IMR-90 (cell line): ENCODE measurements around the gene MT1X. TPM values are rescaled to one million over a fixed set of nuclear protein-coding genes. Genes with fewer than 3 reads are reported as not detected.

Experiments
- ATAC-seq: fragments of 200-7000 bp; cut with Tn5 transposase; 2 replicates; pipeline ENCODE4 v1.9.1; 2020; ENCODE audit warnings: low read depth, mild to moderate bottlenecking, moderate library complexity
- BruUV-seq: library from RNA; stranded (reverse); fragments of 400-500 nt; replicated peaks from 2 replicates; lab custom pipeline; 2021; lab: Mats Ljungman, UMichigan
- CTCF ChIA-PET: fragments of 300-600 bp; formaldehyde crosslinking; extraction: SDS; loops from one replicate; lab custom pipeline; 2021; ENCODE audit warnings: antibody characterized with exemption; lab: Yijun Ruan, JAX
- POLR2A ChIA-PET: fragments of 300-600 bp; sonication (Branson Sonifier 250); formaldehyde crosslinking; loops from one replicate; lab custom pipeline; 2022; ENCODE audit warnings: antibody characterized with exemption; ENCODE audit not compliant: unreplicated experiment; lab: Charles Lee
- DNase-seq: peaks from one replicate; pipeline ENCODE4 v3.0.0; 2013
- H2AFZ ChIP-seq: replicated peaks from 2 replicates; pipeline ENCODE3; 2013; ENCODE audit warnings: low read length, mild to moderate bottlenecking; ENCODE audit not compliant: poor library complexity
- H2AK5ac ChIP-seq: 2 replicates; pipeline ENCODE4 v1.6.1; 2013; ENCODE audit warnings: low read depth, low read length, inconsistent platforms
- H2AK9ac ChIP-seq: replicated peaks from 2 replicates; pipeline ENCODE3; 2013; ENCODE audit warnings: mild to moderate bottlenecking, low read depth, low read length, moderate library complexity; ENCODE audit not compliant: poor library complexity
- H2BK120ac ChIP-seq: 2 replicates; pipeline ENCODE4 v1.6.1; 2013; ENCODE audit warnings: low read depth, low read length, inconsistent platforms
- H2BK15ac ChIP-seq: 3 replicates; pipeline ENCODE4 v1.6.1; 2013; ENCODE audit warnings: low read depth, low read length, inconsistent platforms
- H2BK20ac ChIP-seq: 2 replicates; pipeline ENCODE4 v1.6.1; 2013; ENCODE audit warnings: low read depth, mild to moderate bottlenecking, inconsistent platforms, low read length, moderate library complexity
- H2BK5ac ChIP-seq: 2 replicates; pipeline ENCODE4 v1.6.1; 2013; ENCODE audit warnings: mild to moderate bottlenecking, low read depth, low read length, inconsistent platforms; ENCODE audit not compliant: poor library complexity, severe bottlenecking
- H3K14ac ChIP-seq: replicated peaks from 2 replicates; pipeline ENCODE4 v1.6.1; 2013; ENCODE audit warnings: low read depth, low read length, inconsistent platforms
- H3K18ac ChIP-seq: 2 replicates; pipeline ENCODE4 v1.6.1; 2013; ENCODE audit warnings: low read depth, low read length, control low read depth
- H3K23ac ChIP-seq: 2 replicates; pipeline ENCODE4 v1.6.1; 2013; ENCODE audit warnings: low read depth, low read length, inconsistent platforms
- H3K27ac ChIP-seq: 2 replicates; pipeline ENCODE4 v1.5.1; 2013; ENCODE audit warnings: mild to moderate bottlenecking, control low read depth, low read length; ENCODE audit not compliant: insufficient read depth
- H3K27me3 ChIP-seq: 2 replicates; pipeline ENCODE4 v1.6.1; 2013; ENCODE audit warnings: low read length; ENCODE audit not compliant: control insufficient read depth, insufficient read depth
- H3K36me3 ChIP-seq: 2 replicates; pipeline ENCODE4 v1.6.1; 2013; ENCODE audit warnings: low read length, mixed read lengths; ENCODE audit not compliant: control insufficient read depth, insufficient read depth
- H3K4ac ChIP-seq: 2 replicates; pipeline ENCODE4 v1.6.1; 2013; ENCODE audit warnings: low read depth, low read length, inconsistent platforms
- H3K4me1 ChIP-seq: 2 replicates; pipeline ENCODE4 v1.6.1; 2013; ENCODE audit warnings: low read length, mixed read lengths; ENCODE audit not compliant: control insufficient read depth, insufficient read depth
- H3K4me2 ChIP-seq: 2 replicates; pipeline ENCODE4 v1.6.1; 2013; ENCODE audit warnings: low read depth, mild to moderate bottlenecking, control low read depth, low read length, moderate library complexity
- H3K4me3 ChIP-seq: 2 replicates; pipeline ENCODE4 v1.5.1; 2013; ENCODE audit warnings: low read depth, mild to moderate bottlenecking, control low read depth, low read length, moderate library complexity; ENCODE audit not compliant: insufficient read depth
- H3K56ac ChIP-seq: 2 replicates; pipeline ENCODE4 v1.6.1; 2013; ENCODE audit warnings: low read length, inconsistent platforms; ENCODE audit not compliant: insufficient read depth; ENCODE audit errors: extremely low read depth
- H3K79me1 ChIP-seq, 2 experiments: 2 replicates each; pipeline ENCODE4 v1.6.1; 2013; ENCODE audit warnings: low read length in 2 of 2, inconsistent platforms in 1 of 2, low read depth in 1 of 2
- H3K9ac ChIP-seq: 2 replicates; pipeline ENCODE4 v1.6.1; 2013; ENCODE audit warnings: low read depth, low read length, control low read depth
- H3K9me1 ChIP-seq: 2 replicates; pipeline ENCODE4 v1.6.1; 2013; ENCODE audit warnings: low read length, inconsistent platforms; ENCODE audit not compliant: insufficient read depth
- H3K9me3 ChIP-seq: 2 replicates; pipeline ENCODE4 v1.6.1; 2013; ENCODE audit warnings: low read length; ENCODE audit not compliant: control insufficient read depth, insufficient read depth
- H4K20me1 ChIP-seq: 2 replicates; pipeline ENCODE4 v1.6.1; 2013; ENCODE audit warnings: low read length, inconsistent platforms; ENCODE audit not compliant: insufficient read depth
- H4K5ac ChIP-seq: 2 replicates; pipeline ENCODE4 v1.6.1; 2013; ENCODE audit warnings: mild to moderate bottlenecking, low read depth, low read length, control low read depth
- H4K8ac ChIP-seq, 2 experiments: 2 replicates each; pipeline ENCODE4 v1.6.1; 2013; ENCODE audit warnings: low read depth in 2 of 2, low read length in 2 of 2, control low read depth in 1 of 2, inconsistent platforms in 1 of 2
- H4K91ac ChIP-seq: 2 replicates; pipeline ENCODE4 v1.6.1; 2013; ENCODE audit warnings: low read depth, low read length, inconsistent platforms; ENCODE audit not compliant: insufficient read depth
- CEBPB ChIP-seq: IDR thresholded peaks from 2 replicates; pipeline ENCODE4 v1.6.1; 2012; ENCODE audit warnings: low read depth, low read length, improper control_type of control experiment
- CHD1 ChIP-seq: IDR thresholded peaks from 2 replicates; pipeline ENCODE4 v1.6.1; 2012; ENCODE audit warnings: low read depth, low read length, improper control_type of control experiment
- CTCF ChIP-seq: conservative IDR thresholded peaks from 2 replicates; pipeline ENCODE4 v1.5.1; 2012; ENCODE audit warnings: mild to moderate bottlenecking, low read depth, low read length, improper control_type of control experiment
- ELK1 ChIP-seq: fragments of 150-350 bp; IDR thresholded peaks from 2 replicates; pipeline ENCODE4 v1.6.1; 2016; ENCODE audit warnings: low read depth, mild to moderate bottlenecking, low read length, moderate library complexity, borderline replicate concordance
- FOS ChIP-seq: fragments of 150-350 bp; IDR thresholded peaks from 2 replicates; pipeline ENCODE4 v1.6.1; 2016; ENCODE audit warnings: low read depth, low read length
- MAFK ChIP-seq: IDR thresholded peaks from 2 replicates; pipeline ENCODE4 v1.6.1; 2012; ENCODE audit warnings: low read depth, low read length, improper control_type of control experiment
- MAZ ChIP-seq: IDR thresholded peaks from 2 replicates; pipeline ENCODE4 v1.6.1; 2012; ENCODE audit warnings: low read depth, mild to moderate bottlenecking, low read length, improper control_type of control experiment, moderate library complexity, borderline replicate concordance
- MXI1 ChIP-seq: IDR thresholded peaks from 2 replicates; pipeline ENCODE4 v1.6.1; 2012; ENCODE audit warnings: low read depth, mild to moderate bottlenecking, low read length, moderate library complexity, borderline replicate concordance
- NFE2L2 ChIP-seq: fragments of 150-350 bp; IDR thresholded peaks from 2 replicates; pipeline ENCODE4 v1.6.1; 2016; ENCODE audit warnings: low read depth, mild to moderate bottlenecking, low read length
- POLR2A ChIP-seq: IDR thresholded peaks from 2 replicates; pipeline ENCODE4 v1.6.1; 2012; ENCODE audit warnings: mild to moderate bottlenecking, low read depth, low read length
- RAD21 ChIP-seq: IDR thresholded peaks from 2 replicates; pipeline ENCODE4 v1.6.1; 2012; ENCODE audit warnings: low read length, improper control_type of control experiment
- RCOR1 ChIP-seq: IDR thresholded peaks from 2 replicates; pipeline ENCODE4 v1.6.1; 2012; ENCODE audit warnings: mild to moderate bottlenecking, low read length, improper control_type of control experiment; ENCODE audit not compliant: insufficient replicate concordance
- RFX5 ChIP-seq: IDR thresholded peaks from 2 replicates; pipeline ENCODE4 v1.8.0; 2012; ENCODE audit warnings: low read depth, mild to moderate bottlenecking, low read length, moderate library complexity
- SMC3 ChIP-seq: fragments of 150-350 bp; IDR thresholded peaks from 2 replicates; pipeline ENCODE4 v1.6.1; 2016; ENCODE audit warnings: low read depth, mild to moderate bottlenecking, antibody characterized with exemption, low read length, moderate library complexity
- USF2 ChIP-seq: fragments of 150-350 bp; IDR thresholded peaks from 2 replicates; pipeline ENCODE4 v1.6.1; 2017; ENCODE audit warnings: mild to moderate bottlenecking, antibody characterized with exemption, low read length, low read depth
- WGBS, 2 experiments: methylation state at CpG; one replicate each; pipeline versions ENCODE4 v1.1.5 to v1.1.7; 2013; ENCODE audit warnings: missing lambda C conversion rate in 2 of 2; ENCODE audit not compliant: insufficient read length in 1 of 2; ENCODE audit errors: extremely low coverage in 2 of 2; 5-methylcytosine and 5-hydroxymethylcytosine counted together
- dilution Hi-C: fragments of 300-500 bp; cut with HindIII; formaldehyde crosslinking; loops from one replicate; pipeline ENCODE4 v1.14.3; 2018; ENCODE audit warnings: low sequenced_read_pairs; ENCODE audit not compliant: unreplicated experiment
- in situ Hi-C: fragments of 300-500 bp; cut with MboI; formaldehyde crosslinking; loops from 3 replicates; pipeline ENCODE4 v1.14.3; 2019; ENCODE audit warnings: low sequenced_read_pairs, inconsistent platforms, mixed read lengths
- intact Hi-C: fragments of 100-400 bp; cut with micrococcal nuclease; formaldehyde crosslinking; loops from 2 replicates; pipeline ENCODE4 v1.10.0; 2022
- polyA plus RNA-seq, 3 experiments: library from polyadenylated mRNA; depleted of rRNA; stranded (reverse); fragments of >200 nt; gene quantifications; 2 replicates each; pipeline ENCODE4 v1.2.3, GENCODE V29; 2012; ENCODE audit warnings: low replicate concordance in 1 of 3
- total RNA-seq: library from RNA; depleted of rRNA; stranded (reverse); fragments of >200 nt; gene quantifications from 2 replicates; pipeline ENCODE4 v1.2.3, GENCODE V29; 2012

MT1X gene
- total and polyA plus RNA-seq, 2 of the 4 experiments (the other 2 are of a cell fraction) = 5.6 to 170 TPM

GRCh38 chr16:56639045-56639444 is 43.2 kb upstream of the MT1X start:
- no peak for TF ChIP-seq RAD21
- no peak for TF ChIP-seq RCOR1
- TF ChIP-seq FOS = no peak
- TF ChIP-seq CHD1 = no peak
- TF ChIP-seq CTCF = no peak
- no peak for TF ChIP-seq MAFK
- no peak for TF ChIP-seq MAZ
- TF ChIP-seq SMC3 = no peak
- TF ChIP-seq MXI1 = no peak
- no peak for TF ChIP-seq CEBPB
- TF ChIP-seq RFX5 = no peak
- TF ChIP-seq NFE2L2 = no peak
- no peak for TF ChIP-seq POLR2A
- TF ChIP-seq USF2 = no peak
- TF ChIP-seq ELK1 = no peak
- H3K9me3 ChIP-seq = peaks cover 2% of the 10 kb centered on the region; the same call in 1 of the 2 replicates
- H3K4me2 ChIP-seq = no peak overlapping the region
- no peaks in the 10 kb centered on the region for H4K20me1 ChIP-seq
- H2BK15ac ChIP-seq = no peak overlapping the region
- H3K23ac ChIP-seq = no peak overlapping the region
- no peak overlapping the region for H3K27ac ChIP-seq
- DNase-seq (no peak), ATAC-seq (no peak)
- intact Hi-C loops (no loop called here), dilution Hi-C loops (no loop called here), in situ Hi-C loops (no loop called here)
- H3K36me3 ChIP-seq = no peaks in the 10 kb centered on the region
- WGBS, 2 experiments = no CpG with 5 or more reads among the region's 1 CpG
- ChIA-PET CTCF (no interaction called here), POLR2A (no interaction called here)
- no peaks in the 10 kb centered on the region; the same call in 1 of the 2 replicates for H3K4me1 ChIP-seq
- H4K8ac ChIP-seq = no peak overlapping the region
- no peak overlapping the region for H2BK20ac ChIP-seq
- H4K5ac ChIP-seq = no peak overlapping the region
- H2BK120ac ChIP-seq = no peak overlapping the region
- H3K4ac ChIP-seq = no peak overlapping the region
- no peak overlapping the region for H3K4me3 ChIP-seq
- no peak overlapping the region for H2BK5ac ChIP-seq
- no peak overlapping the region for H2AK5ac ChIP-seq
- no peak overlapping the region for H3K18ac ChIP-seq
- H2AFZ ChIP-seq = no peak overlapping the region
- no peaks in the 10 kb centered on the region for H3K9me1 ChIP-seq
- BruUV-seq = no TSS peak
- H2AK9ac ChIP-seq = no peak overlapping the region
- H3K79me1 ChIP-seq = no peaks in the 10 kb centered on the region
- no peak overlapping the region for H4K91ac ChIP-seq
- no peak overlapping the region for H3K14ac ChIP-seq
- peaks cover 90% of the 10 kb centered on the region for H3K27me3 ChIP-seq
- no peak overlapping the region for H3K56ac ChIP-seq
- H3K9ac ChIP-seq = no peak overlapping the region
